Right lobe of liver (tissue), 4 donors: ENCODE measurements around the gene HKDC1.

ENCODE experiments used
- CTCF ChIP-seq, 4 donors: fragments of 200-600 bp in 3 of 4; fragments of 450-650 bp in 1 of 4; IDR thresholded peaks; one replicate each; pipeline versions ENCODE4 v1.5.1 to v1.8.0; 2016 to 2022; ENCODE audit warnings: antibody characterized with exemption in 4 of 4, mild to moderate bottlenecking in 2 of 4
- POLR2A ChIP-seq: fragments of 450-650 bp; IDR thresholded peaks from one replicate; pipeline ENCODE4 v1.6.1; 2017; ENCODE audit warnings: antibody characterized with exemption, mild to moderate bottlenecking
- donor health status: DM: no; HTN: no; CAD: no.
- donor health status: DM: no; HTN: no; CAD: no.
- donor health status: DM: no; HTN: yes; CAD: no.

GRCh38 chr10:69215405-69216171, 4.5 kb upstream of the HKDC1 start:
- TF ChIP-seq CTCF (IDR thresholded peaks at IDR 0.05) (no peak), POLR2A (no peak)
